GM21786 (cell line): Measurements from ENCODE around the gene PGGHG.
"Not testable (repeated sequence)": the region's sequence is repeated elsewhere in the genome, so short reads cannot be mapped to it uniquely, and the experiment has no call there.

Source experiments
- ATAC-seq: cut with Tn5 transposase; IDR thresholded peaks from one replicate; pipeline ENCODE4 v1.9.1; 2021; ENCODE audit not compliant: unreplicated experiment

PGGHG gene

GRCh38 chr11:326842-327580 is 38.1 kb downstream of the PGGHG start:
- ATAC-seq, result peak; percentile 77

GRCh38 chr11:327581-327923 is 38.6 kb downstream of the PGGHG start:
- ATAC-seq, result no peak

GRCh38 chr11:328012-328411 is 39.1 kb downstream of the PGGHG start:
- ATAC-seq, result no peak

GRCh38 chr11:328516-329100 is 39.7 kb downstream of the PGGHG start:
- ATAC-seq, result not testable (repeated sequence)

GRCh38 chr11:329886-330253 is 40.9 kb downstream of the PGGHG start:
- ATAC-seq, result no peak

GRCh38 chr11:330307-330693 is 41.4 kb downstream of the PGGHG start:
- ATAC-seq, result no peak

- no peak for ATAC-seq
Observed at GRCh38 chr11:330694-331357, 41.9 kb downstream of the PGGHG start.

GRCh38 chr11:331358-332060 is 42.6 kb downstream of the PGGHG start:
- ATAC-seq, result no peak

- ATAC-seq, result no peak
Observed at GRCh38 chr11:332651-333480, 43.9 kb downstream of the PGGHG start.

- ATAC-seq, result not testable (repeated sequence)
Observed at GRCh38 chr11:333616-334263, 44.8 kb downstream of the PGGHG start.

- ATAC-seq, result no peak
Observed at GRCh38 chr11:334264-334994, 45.5 kb downstream of the PGGHG start.

- no peak for ATAC-seq
Observed at GRCh38 chr11:335779-336658, 47.1 kb downstream of the PGGHG start.

GRCh38 chr11:336659-337198 is 47.8 kb downstream of the PGGHG start:
- no peak for ATAC-seq

GRCh38 chr11:337711-338110 is 48.8 kb downstream of the PGGHG start:
- ATAC-seq, result no peak

- no peak for ATAC-seq
Observed at GRCh38 chr11:339963-340362, 51.0 kb downstream of the PGGHG start.

GRCh38 chr11:340539-341512 is 51.9 kb downstream of the PGGHG start:
- ATAC-seq, result no peak

GRCh38 chr11:342328-342727 is 53.4 kb downstream of the PGGHG start:
- ATAC-seq, result no peak
